Panc1 (cell line): Measurements from ENCODE around the gene SMG1. TPM values are rescaled to one million over a fixed set of nuclear protein-coding genes. Genes with fewer than 3 reads are reported as not detected.
A peak's percentile ranks its signal among the peaks of the same experiment; 100 is the strongest.
"Not testable (repeated sequence)": the region's sequence is repeated elsewhere in the genome, so short reads cannot be mapped to it uniquely, and the experiment has no call there.

Source experiments
- ATAC-seq: fragments of 200-7000 bp; cut with Tn5 transposase; 2 replicates; pipeline ENCODE4 v1.9.1; 2020; ENCODE audit warnings: mild to moderate bottlenecking, moderate library complexity
- BruUV-seq: library from RNA; stranded (reverse); fragments of 400-500 nt; replicated peaks from 2 replicates; lab custom pipeline; 2021; lab: Mats Ljungman, UMichigan
- CTCF ChIA-PET: fragments of 300-600 bp; sonication (Branson Sonifier 250); formaldehyde crosslinking; loops from one replicate; lab custom pipeline; 2022; ENCODE audit warnings: antibody characterized with exemption; lab: Charles Lee
- POLR2A ChIA-PET: fragments of 300-600 bp; sonication (Branson Sonifier 250); formaldehyde crosslinking; loops from one replicate; lab custom pipeline; 2022; ENCODE audit warnings: antibody characterized with exemption; lab: Charles Lee
- DNase-seq: peaks from one replicate; pipeline ENCODE4 v3.0.0-alpha.2; 2010; ENCODE audit warnings: low read depth, low spot score
- H3K27ac ChIP-seq: 2 replicates; pipeline ENCODE4 v1.5.1; 2011; ENCODE audit warnings: mild to moderate bottlenecking, low read length, inconsistent platforms
- H3K27me3 ChIP-seq: fragments of 200-500 bp; sonication (Bioruptor generic); 2 replicates; pipeline ENCODE4 v1.6.0; 2014; ENCODE audit warnings: low read length, inconsistent platforms; ENCODE audit not compliant: control insufficient read depth, insufficient read depth
- H3K36me3 ChIP-seq: fragments of 200-500 bp; sonication (Bioruptor generic); 2 replicates; pipeline ENCODE4 v1.5.1; 2014; ENCODE audit warnings: inconsistent platforms, mild to moderate bottlenecking, low read length, moderate library complexity; ENCODE audit not compliant: control insufficient read depth, insufficient read depth
- H3K4me1 ChIP-seq: 2 replicates; pipeline ENCODE4 v1.5.1; 2011; ENCODE audit warnings: inconsistent platforms, mild to moderate bottlenecking, low read length, moderate library complexity; ENCODE audit not compliant: control insufficient read depth, insufficient read depth
- H3K4me3 ChIP-seq, 2 experiments: 2 replicates each; pipeline ENCODE4 v1.5.1; 2011 to 2012; ENCODE audit warnings: low read depth in 2 of 2, low read length in 2 of 2, mild to moderate bottlenecking in 2 of 2, inconsistent platforms in 1 of 2, moderate library complexity in 1 of 2
- H3K9me3 ChIP-seq: fragments of 200-500 bp; sonication (Bioruptor generic); 2 replicates; pipeline ENCODE4 v1.5.1; 2014; ENCODE audit warnings: low read depth, mild to moderate bottlenecking, inconsistent platforms, low read length, moderate library complexity; ENCODE audit not compliant: control insufficient read depth, insufficient read depth
- POLR2AphosphoS5 ChIP-seq: IDR thresholded peaks from 2 replicates; pipeline ENCODE4 v1.6.1; 2012; ENCODE audit warnings: mild to moderate bottlenecking, low read depth, low read length, moderate library complexity
- SIN3A ChIP-seq: IDR thresholded peaks from 2 replicates; pipeline ENCODE4 v1.6.1; 2012; ENCODE audit warnings: low read depth, mild to moderate bottlenecking, low read length, moderate library complexity, borderline replicate concordance; ENCODE audit not compliant: insufficient read depth
- TCF7L2 ChIP-seq: IDR thresholded peaks from 2 replicates; pipeline ENCODE4 v1.6.1; 2011; ENCODE audit warnings: mild to moderate bottlenecking, low read depth, low read length, inconsistent platforms
- in situ Hi-C: cut with HindIII; loops from 2 replicates; pipeline ENCODE4 v1.10.0; 2016; ENCODE audit warnings: low sequenced_read_pairs, low pct_unique_long_range_greater_than_20kb
- intact Hi-C: fragments of 100-400 bp; cut with micrococcal nuclease; formaldehyde crosslinking; loops from one replicate; pipeline ENCODE4 v1.10.0; 2022; ENCODE audit not compliant: unreplicated experiment
- total RNA-seq: library from RNA; stranded (reverse); gene quantifications from one replicate; pipeline ENCODE4 v1.2.1, GENCODE V29; 2021; ENCODE audit not compliant: unreplicated experiment
- TF ChIP-seq, protein P1 (sequence below): fragments of 450-650 bp; IDR thresholded peaks from 2 replicates; pipeline ENCODE4 v1.5.1; 2017; ENCODE audit warnings: mild to moderate bottlenecking
- TF ChIP-seq, protein P2 (sequence below), 2 experiments: IDR thresholded peaks; 2 replicates each; pipeline ENCODE4 v1.6.1; 2011 to 2012; ENCODE audit warnings: low read depth in 2 of 2, control low read depth in 1 of 2, low read length in 1 of 2, mild to moderate bottlenecking in 1 of 2, moderate library complexity in 1 of 2; ENCODE audit not compliant: insufficient read depth in 1 of 2

SMG1 gene
- total RNA-seq, 1 experiment from 2014 or later = 113 TPM

GRCh38 chr16:18866277-18866823 lies 59.9 kb downstream of the SMG1 start:
- H3K4me3 ChIP-seq, POLR2A ChIA-PET, H3K4me1 ChIP-seq, intact Hi-C loops, ATAC-seq, H3K27me3 ChIP-seq, BruUV-seq, H3K27ac ChIP-seq, in situ Hi-C loops, H3K9me3 ChIP-seq, CTCF ChIA-PET: not testable (repeated sequence)
- DNase-seq = peak; percentile 17
- H3K36me3 ChIP-seq = peaks cover 24% of the 10 kb centered on the region

- H3K4me1 ChIP-seq, POLR2A ChIA-PET, CTCF ChIA-PET, ATAC-seq, intact Hi-C loops, H3K27me3 ChIP-seq, H3K9me3 ChIP-seq, H3K27ac ChIP-seq, DNase-seq, in situ Hi-C loops, H3K4me3 ChIP-seq: not testable (repeated sequence)
- peaks cover 16% of the 10 kb centered on the region for H3K36me3 ChIP-seq
- TSS peak; percentile 24 for BruUV-seq
Measured at GRCh38 chr16:18862891-18863290, 63.3 kb downstream of the SMG1 start.

GRCh38 chr16:18855196-18855595 lies 71.0 kb downstream of the SMG1 start:
- Histone ChIP-seq H3K36me3 (peaks cover 38% of the 10 kb centered on the region), H3K9me3 (no peaks in the 10 kb centered on the region), H3K27me3 (no peaks in the 10 kb centered on the region), H3K4me1 (no peaks in the 10 kb centered on the region), H3K4me3 (no peak overlapping the region), H3K27ac (no peak overlapping the region)
- DNase-seq = no peak
- TF ChIP-seq, protein P1, sequence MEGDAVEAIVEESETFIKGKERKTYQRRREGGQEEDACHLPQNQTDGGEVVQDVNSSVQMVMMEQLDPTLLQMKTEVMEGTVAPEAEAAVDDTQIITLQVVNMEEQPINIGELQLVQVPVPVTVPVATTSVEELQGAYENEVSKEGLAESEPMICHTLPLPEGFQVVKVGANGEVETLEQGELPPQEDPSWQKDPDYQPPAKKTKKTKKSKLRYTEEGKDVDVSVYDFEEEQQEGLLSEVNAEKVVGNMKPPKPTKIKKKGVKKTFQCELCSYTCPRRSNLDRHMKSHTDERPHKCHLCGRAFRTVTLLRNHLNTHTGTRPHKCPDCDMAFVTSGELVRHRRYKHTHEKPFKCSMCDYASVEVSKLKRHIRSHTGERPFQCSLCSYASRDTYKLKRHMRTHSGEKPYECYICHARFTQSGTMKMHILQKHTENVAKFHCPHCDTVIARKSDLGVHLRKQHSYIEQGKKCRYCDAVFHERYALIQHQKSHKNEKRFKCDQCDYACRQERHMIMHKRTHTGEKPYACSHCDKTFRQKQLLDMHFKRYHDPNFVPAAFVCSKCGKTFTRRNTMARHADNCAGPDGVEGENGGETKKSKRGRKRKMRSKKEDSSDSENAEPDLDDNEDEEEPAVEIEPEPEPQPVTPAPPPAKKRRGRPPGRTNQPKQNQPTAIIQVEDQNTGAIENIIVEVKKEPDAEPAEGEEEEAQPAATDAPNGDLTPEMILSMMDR = no peak
- TF ChIP-seq TCF7L2 (no peak), POLR2AphosphoS5 (no peak), SIN3A (no peak)
- TF ChIP-seq, protein P2, sequence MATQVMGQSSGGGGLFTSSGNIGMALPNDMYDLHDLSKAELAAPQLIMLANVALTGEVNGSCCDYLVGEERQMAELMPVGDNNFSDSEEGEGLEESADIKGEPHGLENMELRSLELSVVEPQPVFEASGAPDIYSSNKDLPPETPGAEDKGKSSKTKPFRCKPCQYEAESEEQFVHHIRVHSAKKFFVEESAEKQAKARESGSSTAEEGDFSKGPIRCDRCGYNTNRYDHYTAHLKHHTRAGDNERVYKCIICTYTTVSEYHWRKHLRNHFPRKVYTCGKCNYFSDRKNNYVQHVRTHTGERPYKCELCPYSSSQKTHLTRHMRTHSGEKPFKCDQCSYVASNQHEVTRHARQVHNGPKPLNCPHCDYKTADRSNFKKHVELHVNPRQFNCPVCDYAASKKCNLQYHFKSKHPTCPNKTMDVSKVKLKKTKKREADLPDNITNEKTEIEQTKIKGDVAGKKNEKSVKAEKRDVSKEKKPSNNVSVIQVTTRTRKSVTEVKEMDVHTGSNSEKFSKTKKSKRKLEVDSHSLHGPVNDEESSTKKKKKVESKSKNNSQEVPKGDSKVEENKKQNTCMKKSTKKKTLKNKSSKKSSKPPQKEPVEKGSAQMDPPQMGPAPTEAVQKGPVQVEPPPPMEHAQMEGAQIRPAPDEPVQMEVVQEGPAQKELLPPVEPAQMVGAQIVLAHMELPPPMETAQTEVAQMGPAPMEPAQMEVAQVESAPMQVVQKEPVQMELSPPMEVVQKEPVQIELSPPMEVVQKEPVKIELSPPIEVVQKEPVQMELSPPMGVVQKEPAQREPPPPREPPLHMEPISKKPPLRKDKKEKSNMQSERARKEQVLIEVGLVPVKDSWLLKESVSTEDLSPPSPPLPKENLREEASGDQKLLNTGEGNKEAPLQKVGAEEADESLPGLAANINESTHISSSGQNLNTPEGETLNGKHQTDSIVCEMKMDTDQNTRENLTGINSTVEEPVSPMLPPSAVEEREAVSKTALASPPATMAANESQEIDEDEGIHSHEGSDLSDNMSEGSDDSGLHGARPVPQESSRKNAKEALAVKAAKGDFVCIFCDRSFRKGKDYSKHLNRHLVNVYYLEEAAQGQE (IDR thresholded peaks at IDR 0.05; ENCODE audit: insufficient read depth in 1 of 2, low read depth in 2 of 2, low read length in 1 of 2) = no peak
- no TSS peak for BruUV-seq
- in situ Hi-C loops = no loop called here
- ChIA-PET POLR2A (no interaction called here), CTCF (no interaction called here)
- intact Hi-C loops = no loop called here
- no peak for ATAC-seq
